ENCODE data around the gene MAEA.

Gene MAEA

DNA sequence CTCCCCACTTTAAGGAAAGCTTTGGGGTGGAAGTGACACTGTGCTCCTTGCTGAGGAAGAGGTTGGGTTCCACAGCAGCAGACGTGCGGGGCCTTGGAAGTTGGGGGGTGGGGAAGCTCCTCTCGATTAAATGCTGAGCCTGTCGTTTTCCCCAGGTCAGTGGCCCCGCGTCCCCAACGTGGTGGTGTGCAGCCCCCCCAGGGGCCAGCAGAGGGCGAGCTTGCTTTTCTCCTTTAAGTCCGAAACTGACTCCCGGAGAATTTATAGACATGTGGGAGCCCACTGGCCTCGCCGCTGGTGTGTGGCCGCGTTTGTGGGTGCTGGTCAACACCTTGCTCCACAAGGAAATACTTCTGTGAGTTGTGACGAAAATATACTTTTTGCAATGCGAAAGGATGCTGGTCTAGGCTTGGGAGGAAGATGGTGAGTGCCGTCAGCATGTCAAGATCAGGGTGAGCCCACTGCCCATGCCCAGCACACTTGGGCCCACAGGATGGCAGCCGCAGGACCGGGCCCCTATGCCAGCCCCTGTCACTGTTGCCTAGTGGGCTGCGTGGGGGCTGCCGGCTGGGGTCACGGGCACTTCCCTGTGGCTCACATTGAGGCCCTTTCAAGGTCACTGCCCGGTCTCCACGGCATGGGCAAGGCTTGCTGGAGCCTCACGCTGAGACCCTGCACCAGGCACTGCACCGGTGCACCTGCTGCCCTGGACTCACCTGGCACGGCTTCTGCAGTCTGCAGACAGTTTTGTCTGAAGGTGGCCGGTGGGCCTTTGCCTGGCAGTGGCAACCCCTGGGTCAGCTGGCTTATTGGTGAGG is 66.7 kb downstream of the MAEA start:
- no peak for DNase-seq

DNA sequence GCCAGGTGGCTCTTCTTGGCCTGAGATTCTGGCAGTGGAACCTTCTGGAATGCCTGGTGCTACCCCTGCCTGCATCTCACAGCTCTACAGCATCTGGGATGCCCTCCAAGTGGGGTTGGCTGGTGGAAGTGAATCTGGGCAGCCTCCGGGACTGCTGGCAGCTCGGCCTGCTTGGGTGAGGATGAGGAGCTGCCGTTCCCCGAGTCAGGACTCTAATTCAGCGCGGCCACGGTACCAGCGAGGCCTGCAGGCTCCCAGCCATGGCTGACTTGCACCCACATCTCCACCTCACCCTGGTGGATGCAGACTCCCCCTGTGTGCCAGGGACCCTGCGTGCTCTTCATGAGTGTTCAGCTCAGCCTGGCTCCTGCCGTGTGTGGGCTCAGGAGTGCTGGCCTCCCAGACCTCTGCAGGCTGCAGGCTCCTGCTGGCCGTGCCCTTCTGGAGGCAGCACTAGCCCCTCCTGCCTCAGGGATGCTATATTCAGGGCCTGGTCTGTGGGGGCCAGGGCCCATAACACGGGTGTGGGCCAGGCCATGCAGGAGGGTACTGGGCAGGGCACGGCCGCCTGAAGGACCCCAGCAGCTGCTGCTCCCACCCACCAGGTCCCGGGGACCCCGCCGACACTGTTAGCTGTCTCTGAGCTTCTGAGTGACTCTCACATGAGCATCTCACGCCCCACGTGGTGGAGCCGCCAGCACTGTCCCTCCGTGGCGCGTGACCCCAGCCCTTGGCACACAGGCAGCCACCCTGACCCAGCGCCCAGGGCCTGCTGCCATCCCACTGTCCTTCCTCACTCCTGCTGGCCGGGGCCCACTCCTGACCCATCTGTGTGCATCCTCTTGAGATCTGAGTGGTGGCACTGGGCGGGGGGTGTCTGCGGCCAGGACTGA is 67.9 kb downstream of the MAEA start:
- no peak for DNase-seq

DNA sequence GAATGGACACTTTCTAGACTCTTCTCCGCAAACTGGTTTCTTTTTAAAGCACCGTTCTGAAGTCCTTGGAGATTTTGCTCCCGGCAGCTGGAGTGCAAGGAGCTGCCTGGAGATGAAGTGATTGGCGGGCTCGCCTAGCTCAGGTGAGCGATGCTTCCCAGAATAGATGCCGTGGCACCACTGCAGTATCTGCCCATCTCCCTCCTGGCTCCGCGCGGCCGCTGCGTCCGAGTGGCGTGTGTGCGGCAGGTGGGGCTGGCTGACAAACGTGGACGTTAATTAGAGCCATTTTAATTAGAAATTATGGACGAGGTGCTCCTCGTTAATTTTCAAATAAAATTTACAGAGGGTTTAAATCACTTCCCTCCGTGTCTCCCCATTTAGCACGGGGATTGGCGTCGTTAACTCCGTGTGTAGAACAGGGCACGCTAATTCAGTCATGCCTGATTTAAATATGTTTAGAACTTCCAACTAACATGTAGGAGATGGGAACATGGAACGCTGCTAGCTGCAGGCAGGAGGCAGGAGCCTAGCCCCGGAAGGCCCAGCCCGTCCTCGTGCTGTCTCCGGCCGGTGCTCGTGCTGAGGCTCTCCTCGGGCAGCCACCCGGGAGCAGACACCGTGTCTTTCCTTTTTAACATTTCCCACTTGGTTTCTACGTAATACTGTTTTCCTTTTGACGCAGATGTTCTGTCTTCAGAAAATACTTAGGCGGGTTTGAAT is 68.9 kb downstream of the MAEA start:
- no peak for DNase-seq

DNA sequence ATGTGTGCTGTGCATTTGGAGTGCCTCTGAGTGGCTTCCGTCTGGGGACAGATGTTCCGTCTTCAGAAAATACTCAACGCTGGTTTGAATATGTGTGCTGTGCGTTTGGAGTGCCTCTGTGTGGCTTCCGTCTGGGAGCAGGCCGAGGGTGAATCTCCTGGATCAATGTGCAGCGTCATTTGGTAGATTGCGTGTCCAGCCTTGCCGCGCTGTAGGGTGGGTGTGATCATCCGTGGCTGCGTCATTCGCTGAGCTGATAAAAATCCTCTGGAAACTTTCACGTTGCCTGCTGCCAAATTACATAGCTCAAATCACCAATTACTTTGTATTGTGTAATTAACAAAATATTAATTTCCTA is 69.4 kb downstream of the MAEA start:
- no peak for DNase-seq

DNA sequence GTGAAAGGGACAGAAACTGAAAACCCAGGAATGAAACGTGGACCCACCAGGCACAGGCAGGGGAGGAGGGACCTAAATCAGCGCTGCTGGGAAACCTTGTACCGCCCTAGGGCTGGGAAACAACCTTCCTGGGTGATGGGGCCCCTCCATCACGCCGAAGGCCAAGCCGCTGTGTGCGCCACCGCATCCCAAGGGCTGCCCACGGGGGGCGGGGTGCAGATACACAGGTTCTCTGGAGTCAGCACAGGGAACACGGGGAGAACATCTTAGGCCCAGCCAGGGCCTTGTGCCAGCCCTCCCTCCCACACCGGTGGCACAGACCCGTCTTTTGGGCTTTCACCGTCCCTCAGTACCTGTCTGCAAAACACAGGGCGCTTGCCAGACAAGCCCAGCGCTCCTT is 70.3 kb downstream of the MAEA start:
- no peak for DNase-seq

DNA sequence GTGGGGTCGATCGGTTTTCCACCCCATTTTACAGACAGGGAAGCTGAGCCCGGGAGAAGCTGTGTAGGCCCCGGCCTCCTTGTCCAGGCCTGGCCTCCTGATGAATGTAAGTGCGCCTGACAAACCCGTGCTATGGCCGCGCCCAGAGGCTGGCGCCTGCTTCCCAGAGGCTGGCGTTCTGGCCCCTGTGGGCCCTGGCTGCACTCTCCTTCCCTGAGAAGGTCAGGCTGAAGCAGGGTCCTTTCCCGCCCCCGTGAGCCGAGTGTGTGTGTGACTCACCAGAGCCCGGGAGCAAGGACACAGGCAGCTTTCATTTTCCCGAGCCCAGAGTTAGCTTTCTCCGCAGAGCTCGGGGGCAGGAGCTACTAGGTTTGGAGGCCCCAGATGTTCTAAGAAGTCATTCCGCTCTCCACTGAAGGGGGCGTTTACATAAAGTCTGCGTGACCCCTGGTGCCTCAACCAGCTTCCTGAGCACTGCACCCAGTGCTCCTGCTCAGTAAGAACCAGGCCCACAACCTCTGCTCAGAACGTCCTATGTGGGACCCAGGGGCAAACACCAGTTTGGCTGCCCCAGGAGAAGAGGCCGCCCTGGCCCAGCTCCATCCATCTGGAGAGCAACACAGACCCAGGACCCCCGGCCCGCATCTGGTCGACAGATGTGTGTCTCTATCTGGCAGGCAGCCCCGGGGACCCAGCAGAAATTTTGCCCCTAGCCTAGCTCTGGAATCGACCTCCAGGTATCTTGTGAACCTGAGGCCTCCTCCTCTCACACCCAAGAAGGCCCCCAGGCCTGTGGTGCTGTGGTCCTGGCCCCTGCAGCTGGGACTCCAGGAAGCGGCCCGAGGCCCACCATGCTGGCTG is 71.0 kb downstream of the MAEA start:
- DNase-seq = no peak

DNA sequence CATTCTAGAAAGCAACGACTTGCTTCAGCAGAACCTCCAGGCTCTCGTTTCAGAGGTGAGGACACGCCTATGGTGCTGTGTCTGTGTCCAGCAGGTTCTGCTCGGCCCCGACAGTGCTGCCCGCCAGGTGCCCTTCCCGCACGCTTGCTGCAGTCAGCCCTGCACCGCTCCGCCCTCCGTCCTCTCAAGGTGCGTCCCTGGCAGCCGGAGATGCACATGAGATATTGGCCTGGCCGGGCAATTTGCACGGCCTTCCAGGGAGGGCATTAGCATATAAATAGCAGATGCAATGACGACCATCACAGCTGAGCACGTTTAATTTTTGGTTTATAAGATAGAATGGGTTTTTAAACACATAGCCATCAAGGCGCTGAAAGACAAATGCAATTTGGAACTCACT is 71.7 kb downstream of the MAEA start:
- no peak for DNase-seq

DNA sequence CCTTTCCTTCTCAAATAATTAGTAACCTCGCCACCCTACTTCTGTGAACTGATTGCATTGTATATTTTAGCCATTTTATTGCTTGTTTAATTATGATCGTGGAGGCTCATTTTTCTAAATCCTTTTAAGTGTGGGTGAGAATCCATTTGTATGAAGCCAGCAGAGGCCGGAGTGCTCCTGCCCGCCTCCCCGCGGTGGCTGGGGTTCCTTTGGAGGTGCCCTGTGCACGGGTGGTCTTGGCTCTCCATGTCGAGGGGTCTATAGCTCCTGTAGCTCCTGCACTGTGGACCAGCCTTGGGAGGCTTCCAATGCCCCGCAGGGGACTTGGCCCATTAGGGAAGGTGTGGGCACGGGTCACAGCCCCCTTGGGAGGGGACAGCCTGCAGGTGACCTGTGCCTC is 72.4 kb downstream of the MAEA start:
- DNase-seq = no peak

DNA sequence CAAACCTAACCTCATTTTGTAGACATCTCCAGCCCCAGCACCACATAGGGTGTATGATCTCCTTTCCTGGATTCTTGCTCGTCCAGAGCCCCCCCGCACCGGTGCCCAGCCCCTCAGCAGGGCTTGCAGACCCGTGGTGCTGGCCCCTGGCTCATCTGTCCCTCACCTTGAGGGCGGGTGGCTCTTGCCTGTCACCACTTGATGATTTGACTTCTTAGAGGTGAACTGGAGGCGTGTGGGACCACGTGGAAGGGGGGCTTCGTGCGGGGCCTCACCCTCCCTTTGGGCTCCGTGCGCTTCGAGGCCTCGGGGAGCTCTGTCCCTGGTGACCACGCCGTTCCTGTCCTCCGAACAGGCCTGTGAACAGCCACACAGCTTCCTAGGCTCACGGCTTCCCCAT is 72.8 kb downstream of the MAEA start:
- DNase-seq = no peak

DNA sequence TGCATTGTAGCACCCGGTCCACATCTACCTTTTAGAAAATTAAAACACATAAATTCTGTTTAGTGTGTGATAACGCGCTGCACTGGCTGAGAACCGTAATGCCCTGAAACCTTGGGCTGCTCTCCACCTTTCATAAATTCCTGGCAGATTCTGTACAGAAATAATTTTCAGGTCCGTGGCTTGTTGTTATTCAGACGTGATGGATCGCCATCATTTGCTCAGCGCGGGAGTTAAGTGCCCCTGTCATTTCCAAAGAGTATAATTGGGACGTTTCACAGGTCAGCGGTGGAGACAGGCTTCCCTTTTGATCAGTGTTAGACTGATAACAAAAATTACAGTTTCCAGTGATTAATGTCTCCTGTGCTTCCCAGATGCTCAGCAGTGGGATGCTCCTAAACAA is 73.8 kb downstream of the MAEA start:
- DNase-seq = no peak

DNA sequence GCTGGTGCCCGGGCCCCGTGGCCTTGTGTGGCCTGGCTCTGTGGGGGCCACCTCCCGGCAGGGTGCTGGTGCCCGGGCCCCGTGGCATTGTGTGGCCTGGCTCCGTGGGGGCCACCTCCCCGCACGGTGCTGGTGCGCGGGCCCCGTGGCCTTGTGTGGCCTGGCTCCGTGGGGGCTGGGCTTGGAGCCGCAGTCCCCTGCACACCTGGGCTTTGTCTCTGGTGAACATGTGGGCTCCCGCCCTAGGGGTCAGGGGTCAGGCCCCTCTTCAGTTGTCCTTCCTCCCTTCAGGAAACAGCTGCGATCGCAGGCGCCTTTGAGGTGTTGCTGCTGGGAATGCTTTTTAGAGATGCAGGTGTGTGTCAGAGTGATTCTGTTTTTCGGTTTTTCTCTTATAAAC is 74.5 kb downstream of the MAEA start:
- no peak for DNase-seq

DNA sequence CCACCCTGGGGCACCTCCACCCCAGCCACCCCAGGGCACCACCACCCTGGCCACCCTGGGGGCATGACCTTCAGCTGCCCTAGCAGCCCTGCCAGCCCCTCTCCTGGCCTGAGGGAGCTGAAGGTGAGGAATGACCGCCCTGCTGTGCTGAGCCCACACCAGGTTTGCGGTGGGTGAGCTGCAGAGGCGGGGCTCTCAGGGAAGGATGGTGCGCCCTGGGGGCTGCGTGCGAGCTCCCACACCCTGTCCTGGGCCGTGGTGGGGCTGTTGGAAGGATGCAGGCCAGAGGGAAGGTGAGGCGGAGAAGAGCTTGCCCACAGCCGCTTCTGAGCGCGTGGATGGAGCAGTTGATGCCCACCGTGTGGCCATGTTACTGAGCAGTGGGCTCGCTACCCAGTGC is 75.1 kb downstream of the MAEA start:
- DNase-seq = no peak

DNA sequence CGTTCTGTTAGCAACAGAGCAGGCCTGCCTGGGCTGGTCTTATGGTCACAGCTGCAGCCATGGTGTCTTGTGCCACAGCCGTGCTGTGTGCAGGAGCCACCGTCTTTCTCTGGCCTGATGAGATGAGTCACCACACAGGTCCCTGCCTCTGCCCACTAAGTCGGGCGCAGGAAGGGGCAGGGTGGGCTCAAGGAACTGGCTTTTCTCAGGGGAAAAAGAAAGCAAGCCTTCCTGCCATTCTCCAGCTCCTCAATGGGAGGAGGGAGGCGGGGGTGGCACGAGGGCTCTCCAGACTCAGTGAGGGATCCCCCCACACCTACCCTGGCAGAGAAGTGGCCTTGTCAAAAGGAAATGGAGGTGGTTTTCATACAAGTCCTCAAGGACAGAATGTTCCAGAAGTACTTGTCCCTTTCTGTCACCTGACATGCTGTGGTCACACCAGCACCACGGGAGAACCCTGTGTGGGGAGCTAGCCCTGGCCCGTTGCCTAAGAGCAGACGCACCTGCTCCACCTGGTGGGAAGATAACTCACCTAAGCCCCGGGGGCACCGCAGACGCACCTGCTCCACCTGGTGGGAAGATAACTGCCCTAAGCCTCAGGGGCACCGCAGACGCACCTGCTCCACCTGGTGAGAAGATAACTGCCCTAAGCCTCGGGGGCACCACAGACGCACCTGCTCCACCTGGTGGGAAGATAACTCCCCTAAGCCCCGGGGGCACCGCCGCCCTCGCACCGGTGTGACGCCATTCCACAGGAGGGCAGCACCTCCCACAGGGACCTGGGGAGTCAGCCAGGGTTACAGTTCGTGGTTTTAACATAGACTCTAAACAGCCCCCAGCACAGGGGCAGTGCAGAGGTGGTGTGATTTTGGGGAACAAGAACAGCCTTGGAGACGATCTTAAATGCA is 75.8 kb downstream of the MAEA start:
- DNase-seq = no peak

DNA sequence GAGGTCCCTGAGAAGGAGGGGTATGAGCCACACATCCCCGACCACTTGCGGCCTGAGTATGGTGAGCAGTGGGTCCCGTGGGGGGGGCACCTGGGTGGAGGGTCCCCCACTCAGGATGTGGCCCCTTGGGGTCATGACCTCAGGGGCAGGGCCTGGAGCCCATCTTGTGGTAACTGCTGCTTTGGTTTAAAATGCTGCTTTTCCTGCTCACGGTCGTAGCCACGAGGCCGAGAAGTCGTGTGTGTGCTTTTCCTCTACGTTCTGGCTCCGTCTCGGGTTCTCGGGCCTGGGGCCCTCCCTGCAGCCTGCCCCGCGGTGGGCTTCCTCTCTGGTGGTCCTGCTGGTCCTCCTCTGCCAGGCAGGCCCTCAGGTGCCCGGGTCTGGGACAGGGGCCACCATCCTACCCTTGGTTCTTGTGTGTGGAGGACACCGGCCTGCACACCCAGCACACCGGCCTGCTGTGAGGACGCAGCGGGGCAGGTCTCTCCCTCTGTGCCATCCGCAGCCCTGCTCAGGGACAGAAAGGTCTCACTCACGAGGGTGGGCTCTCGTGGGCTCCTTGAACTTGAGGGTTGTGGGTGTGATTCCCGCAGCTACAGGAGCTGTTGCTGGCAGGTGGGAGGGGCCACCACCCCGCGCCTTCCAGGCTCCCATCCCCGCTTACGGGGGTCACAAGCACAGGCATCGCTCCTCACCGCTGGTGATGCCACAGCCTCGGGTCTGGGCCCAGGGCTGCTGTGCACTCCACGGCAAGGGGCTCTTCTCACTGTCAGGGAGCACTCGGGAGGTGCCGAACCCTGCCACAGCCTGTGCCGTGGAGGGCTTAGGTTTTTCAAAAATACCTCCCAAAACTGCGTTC is 76.9 kb downstream of the MAEA start:
- DNase-seq = no peak

DNA sequence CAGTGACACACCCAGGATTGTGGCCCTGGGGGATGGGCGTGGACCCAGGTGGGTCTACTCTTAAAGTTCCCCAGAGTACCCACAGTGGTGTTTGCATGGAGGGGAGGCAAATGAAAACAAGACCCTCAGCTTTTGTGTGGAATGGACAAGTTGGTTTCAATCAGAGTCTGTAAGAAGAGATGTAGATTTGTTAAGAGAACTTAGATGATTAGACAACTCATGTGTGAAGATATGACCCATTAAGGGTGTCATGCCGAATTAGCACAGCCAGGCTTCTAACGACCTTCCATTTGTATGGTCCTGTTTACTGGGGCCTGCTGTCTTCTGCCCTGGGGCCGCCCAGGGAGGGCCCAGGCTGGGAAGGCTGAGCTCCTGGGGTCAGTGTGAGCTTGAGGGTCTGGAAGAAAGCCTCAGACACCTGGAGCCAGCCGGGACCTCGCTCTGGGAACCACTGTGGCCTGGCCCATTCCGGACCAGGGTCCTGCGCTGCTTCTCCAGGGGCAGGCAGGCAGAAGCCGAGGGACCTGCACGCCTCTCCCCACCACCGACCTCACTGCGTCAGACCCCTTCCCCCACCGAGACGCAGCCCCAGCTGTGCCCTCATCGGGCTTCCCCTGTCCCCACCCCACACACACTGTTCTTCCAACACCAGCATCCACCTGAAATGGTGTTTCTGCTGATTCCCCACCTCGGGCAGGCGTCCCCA is 77.7 kb downstream of the MAEA start:
- no peak for DNase-seq

DNA sequence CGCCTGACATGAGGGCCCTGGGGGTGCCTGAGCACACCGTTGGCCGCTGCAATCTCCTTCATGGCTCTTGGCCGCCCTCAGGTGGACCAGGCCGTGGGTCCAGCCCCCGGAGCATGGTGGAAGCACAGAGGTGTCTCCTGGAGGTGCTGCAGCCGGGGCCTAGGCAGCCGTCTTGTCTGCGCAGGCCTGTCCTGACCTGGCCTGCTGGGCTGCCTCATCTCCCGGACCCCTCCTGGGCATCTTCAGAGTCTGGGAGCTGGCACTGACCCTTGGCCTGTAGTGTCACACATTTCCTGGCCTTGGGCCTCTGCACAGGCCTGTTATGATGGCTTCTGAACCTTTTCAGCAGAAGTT is 78.2 kb downstream of the MAEA start:
- DNase-seq = no peak

DNA sequence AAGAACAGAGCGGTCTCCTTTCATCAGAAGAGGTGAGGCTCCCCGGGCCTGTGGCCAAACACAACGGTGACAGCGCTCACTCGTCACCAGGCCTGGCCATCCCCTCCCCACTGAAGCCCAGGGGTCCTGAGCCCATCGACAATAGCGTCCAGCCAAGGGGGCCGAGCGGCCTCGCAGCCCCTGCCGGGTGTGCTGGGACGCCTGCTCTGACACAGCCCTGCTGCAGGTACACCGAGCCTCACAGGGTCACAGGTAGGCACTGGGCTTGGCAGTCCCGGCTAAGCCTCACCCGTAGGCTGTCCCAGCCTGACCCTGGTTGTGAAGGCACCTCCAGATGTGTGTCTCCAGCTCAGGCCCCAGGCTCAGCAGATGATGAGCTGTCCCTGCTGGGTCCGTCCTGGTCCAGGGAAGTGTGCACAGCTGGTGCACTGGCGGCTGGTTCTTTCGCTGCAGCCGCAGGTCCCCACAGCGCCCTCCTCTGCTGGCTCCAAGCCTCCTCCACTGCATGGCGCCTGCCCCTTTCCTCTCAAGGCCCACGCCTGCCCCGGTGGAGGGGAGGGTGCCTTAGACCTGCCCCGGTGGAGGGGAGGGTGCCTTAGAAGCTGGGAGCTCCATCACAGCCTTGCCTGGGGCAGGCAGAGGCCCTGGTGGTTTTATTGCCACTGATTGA is 78.9 kb downstream of the MAEA start:
- DNase-seq = no peak

DNA sequence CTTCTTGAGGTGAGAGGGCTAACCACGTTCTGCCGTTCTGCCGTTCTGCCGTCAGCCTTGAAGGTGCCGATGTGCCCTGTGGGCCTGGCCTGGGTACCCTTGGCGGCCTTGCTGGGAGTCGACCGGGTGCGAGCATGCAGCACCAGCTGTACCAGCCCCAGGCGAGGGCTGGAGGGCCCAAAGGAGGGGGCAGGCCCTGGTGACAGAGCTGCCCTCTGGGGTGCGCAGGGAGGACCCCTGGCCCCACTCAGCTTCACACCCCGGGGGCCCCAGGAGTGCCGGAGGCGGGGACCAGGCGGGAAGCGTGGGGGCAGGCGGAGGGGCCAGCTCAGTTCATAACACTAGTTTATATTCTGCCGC is 79.4 kb downstream of the MAEA start:
- DNase-seq = no peak

DNA sequence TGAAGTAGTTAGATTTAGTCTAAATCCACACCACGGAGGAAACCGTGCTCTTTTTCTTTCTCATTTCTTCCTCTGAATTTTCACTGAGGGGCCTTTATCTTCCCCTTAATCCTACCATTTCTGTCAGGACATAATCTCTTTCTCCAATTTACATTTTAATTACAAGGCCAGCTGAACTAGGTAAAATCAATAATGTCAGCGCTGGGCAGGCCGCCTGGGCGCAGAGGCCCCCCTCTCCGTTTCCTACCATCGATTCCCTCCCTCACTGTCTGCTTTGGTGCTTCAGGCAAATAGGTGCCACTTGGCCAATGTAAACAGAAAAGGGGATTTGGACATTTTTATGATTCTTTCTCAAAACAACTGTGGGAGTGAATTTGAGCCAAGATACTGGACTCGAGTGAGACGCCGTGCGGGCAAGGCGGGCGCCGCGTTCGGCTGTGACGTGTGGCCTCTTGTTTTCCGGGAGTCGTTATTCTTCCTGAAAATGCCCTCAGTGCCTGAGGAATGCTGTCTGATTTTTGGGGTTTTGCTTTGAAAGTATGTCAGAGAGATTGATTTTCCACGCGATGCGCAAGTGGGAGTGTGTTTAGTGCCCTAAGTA is 79.9 kb downstream of the MAEA start:
- no peak for DNase-seq
